Right forelimb (tissue), 1 donor: Measurements from ENCODE around the gene GGTLC1.
"Not testable (repeated sequence)": the region's sequence is repeated elsewhere in the genome, so short reads cannot be mapped to it uniquely, and the experiment has no call there.

Experiments used
- DNase-seq: peaks from one replicate; pipeline ENCODE4 v3.0.0-alpha.2; 2018

Gene GGTLC1

GRCh38 chr20:23994001-23994633, 5.5 kb upstream of the GGTLC1 start:
- not testable (repeated sequence) for DNase-seq

- DNase-seq = not testable (repeated sequence)
These were observed 4.9 kb upstream of the GGTLC1 start for GRCh38 chr20:23993440-23993839.

GRCh38 chr20:23990296-23990695, 1.7 kb upstream of the GGTLC1 start:
- not testable (repeated sequence) for DNase-seq

- DNase-seq = peak; percentile 16
These were observed 387 bp upstream of the GGTLC1 start for GRCh38 chr20:23988966-23989365.

- not testable (repeated sequence) for DNase-seq
These were observed 1.9 kb downstream of the GGTLC1 start for GRCh38 chr20:23986716-23987115.

- not testable (repeated sequence) for DNase-seq
These were observed 2.3 kb downstream of the GGTLC1 start for GRCh38 chr20:23986310-23986709.

GRCh38 chr20:23985790-23986225, 2.8 kb downstream of the GGTLC1 start:
- DNase-seq = peak; percentile 13

- DNase-seq = peak; percentile 3
These were observed 3.4 kb downstream of the GGTLC1 start for GRCh38 chr20:23985066-23985789.

- not testable (repeated sequence) for DNase-seq
These were observed 4.0 kb downstream of the GGTLC1 start for GRCh38 chr20:23984476-23985023.

- peak; percentile 25 for DNase-seq
These were observed 6.2 kb downstream of the GGTLC1 start for GRCh38 chr20:23982112-23983018.

- DNase-seq = peak; percentile 13
These were observed 7.1 kb downstream of the GGTLC1 start for GRCh38 chr20:23981526-23981925.

GRCh38 chr20:23981014-23981413, 7.6 kb downstream of the GGTLC1 start:
- peak; percentile 64 for DNase-seq

GRCh38 chr20:23979899-23980811, 8.4 kb downstream of the GGTLC1 start:
- not testable (repeated sequence) for DNase-seq

GRCh38 chr20:23979380-23979779, 9.2 kb downstream of the GGTLC1 start:
- DNase-seq = not testable (repeated sequence)

GRCh38 chr20:23978457-23978856, 10.1 kb downstream of the GGTLC1 start:
- DNase-seq = not testable (repeated sequence)

- peak; percentile 28 for DNase-seq
These were observed 13.6 kb downstream of the GGTLC1 start for GRCh38 chr20:23974966-23975365.

GRCh38 chr20:23971310-23971709, 17.3 kb downstream of the GGTLC1 start:
- DNase-seq = no peak

- DNase-seq = no peak
These were observed 18.5 kb downstream of the GGTLC1 start for GRCh38 chr20:23970049-23970448.

GRCh38 chr20:23967616-23967979, 21.0 kb downstream of the GGTLC1 start:
- DNase-seq = no peak

GRCh38 chr20:23966927-23967615, 21.5 kb downstream of the GGTLC1 start:
- DNase-seq = no peak

GRCh38 chr20:23966298-23966697, 22.3 kb downstream of the GGTLC1 start:
- no peak for DNase-seq
